ENCODE data around the gene SLC6A5.
A peak's percentile ranks its signal among the peaks of the same experiment; 100 is the strongest.

Gene SLC6A5

GRCh38 chr11:20640401-20640800, 41.0 kb downstream of the SLC6A5 start:
- H3K9me2 ChIP-seq (replicated peaks; ENCODE audit: insufficient read depth, low read length), result no peaks in the 10 kb centered on the region
- no peaks in the 10 kb centered on the region for H3K9me3 ChIP-seq (replicated peaks; ENCODE audit: insufficient read depth, low read length)
- TF ChIP-seq EZH2phosphoT487 (IDR thresholded peaks at IDR 0.05; ENCODE audit: low read length) (no peak), EZH2 (optimal IDR thresholded peaks at IDR 0.05; ENCODE audit: low read depth, low read length) (no peak)
- TF ChIP-seq, protein P1, sequence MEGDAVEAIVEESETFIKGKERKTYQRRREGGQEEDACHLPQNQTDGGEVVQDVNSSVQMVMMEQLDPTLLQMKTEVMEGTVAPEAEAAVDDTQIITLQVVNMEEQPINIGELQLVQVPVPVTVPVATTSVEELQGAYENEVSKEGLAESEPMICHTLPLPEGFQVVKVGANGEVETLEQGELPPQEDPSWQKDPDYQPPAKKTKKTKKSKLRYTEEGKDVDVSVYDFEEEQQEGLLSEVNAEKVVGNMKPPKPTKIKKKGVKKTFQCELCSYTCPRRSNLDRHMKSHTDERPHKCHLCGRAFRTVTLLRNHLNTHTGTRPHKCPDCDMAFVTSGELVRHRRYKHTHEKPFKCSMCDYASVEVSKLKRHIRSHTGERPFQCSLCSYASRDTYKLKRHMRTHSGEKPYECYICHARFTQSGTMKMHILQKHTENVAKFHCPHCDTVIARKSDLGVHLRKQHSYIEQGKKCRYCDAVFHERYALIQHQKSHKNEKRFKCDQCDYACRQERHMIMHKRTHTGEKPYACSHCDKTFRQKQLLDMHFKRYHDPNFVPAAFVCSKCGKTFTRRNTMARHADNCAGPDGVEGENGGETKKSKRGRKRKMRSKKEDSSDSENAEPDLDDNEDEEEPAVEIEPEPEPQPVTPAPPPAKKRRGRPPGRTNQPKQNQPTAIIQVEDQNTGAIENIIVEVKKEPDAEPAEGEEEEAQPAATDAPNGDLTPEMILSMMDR (IDR thresholded peaks at IDR 0.05; ENCODE audit: low read length), result no peak
- no peaks in the 10 kb centered on the region; the same call in 1 of the 2 replicates for H3F3A ChIP-seq (ENCODE audit: insufficient read depth, low read length)
- H4K20me1 ChIP-seq (ENCODE audit: insufficient read depth, low read length), result no peaks in the 10 kb centered on the region
- no peak overlapping the region for H2AFZ ChIP-seq (ENCODE audit: low read length)
- no peaks in the 10 kb centered on the region for H3K79me2 ChIP-seq (ENCODE audit: low read length)
- DNase-seq, result no peak
- H3K36me3 ChIP-seq (replicated peaks; ENCODE audit: insufficient read depth, low read length), result no peaks in the 10 kb centered on the region
- H3K27me3 ChIP-seq (replicated peaks; ENCODE audit: insufficient read depth, low read length), result no peaks in the 10 kb centered on the region
- peaks cover 13% of the 10 kb centered on the region; the same call in 1 of the 2 replicates for H3K4me1 ChIP-seq (ENCODE audit: low read length)
- no peak overlapping the region for H3K4me2 ChIP-seq (ENCODE audit: low read depth, low read length)
- no peak overlapping the region for H3K9ac ChIP-seq (ENCODE audit: low read length)
- no peak overlapping the region for H3K27ac ChIP-seq (ENCODE audit: low read length)
- H3K4me3 ChIP-seq (ENCODE audit: low read length), result no peak overlapping the region

DNA sequence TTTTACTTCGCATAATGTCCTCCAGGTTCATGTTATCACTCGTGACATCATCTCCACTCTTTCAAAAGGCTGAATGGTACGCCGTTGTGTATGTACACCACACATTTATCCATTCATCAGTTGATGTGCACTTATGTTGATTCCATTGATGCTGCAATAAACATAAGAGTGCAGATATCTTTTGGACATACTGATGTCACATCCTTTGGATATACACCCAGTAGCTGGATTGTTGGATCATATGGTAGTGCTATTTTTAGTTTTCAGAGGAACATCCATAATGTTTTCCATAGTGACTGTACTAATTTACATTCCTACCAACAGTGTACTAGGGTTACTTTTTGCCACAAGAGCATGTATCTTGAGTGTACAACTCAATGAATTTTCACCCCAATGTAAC, 45.0 kb downstream of the SLC6A5 start:
- TF ChIP-seq EZH2 (optimal IDR thresholded peaks at IDR 0.05; ENCODE audit: low read depth, low read length) (no peak), EZH2phosphoT487 (IDR thresholded peaks at IDR 0.05; ENCODE audit: low read length) (no peak)
- TF ChIP-seq, protein P1 (IDR thresholded peaks at IDR 0.05; ENCODE audit: low read length), result no peak
- DNase-seq, result no peak
- Histone ChIP-seq H3K4me2 (ENCODE audit: low read depth, low read length) (no peak overlapping the region), H3K36me3 (replicated peaks; ENCODE audit: insufficient read depth, low read length) (no peaks in the 10 kb centered on the region), H3K9ac (ENCODE audit: low read length) (no peak overlapping the region), H3K79me2 (ENCODE audit: low read length) (no peaks in the 10 kb centered on the region), H3F3A (ENCODE audit: insufficient read depth, low read length) (no peaks in the 10 kb centered on the region; the same call in 1 of the 2 replicates), H4K20me1 (ENCODE audit: insufficient read depth, low read length) (no peaks in the 10 kb centered on the region), H3K27me3 (replicated peaks; ENCODE audit: insufficient read depth, low read length) (no peaks in the 10 kb centered on the region), H3K4me3 (ENCODE audit: low read length) (no peak overlapping the region), H3K9me2 (replicated peaks; ENCODE audit: insufficient read depth, low read length) (no peaks in the 10 kb centered on the region), H3K4me1 (ENCODE audit: low read length) (peaks cover 13% of the 10 kb centered on the region; the same call in 1 of the 2 replicates), H2AFZ (ENCODE audit: low read length) (no peak overlapping the region), H3K27ac (ENCODE audit: low read length) (no peak overlapping the region), H3K9me3 (replicated peaks; ENCODE audit: insufficient read depth, low read length) (no peaks in the 10 kb centered on the region)

DNA sequence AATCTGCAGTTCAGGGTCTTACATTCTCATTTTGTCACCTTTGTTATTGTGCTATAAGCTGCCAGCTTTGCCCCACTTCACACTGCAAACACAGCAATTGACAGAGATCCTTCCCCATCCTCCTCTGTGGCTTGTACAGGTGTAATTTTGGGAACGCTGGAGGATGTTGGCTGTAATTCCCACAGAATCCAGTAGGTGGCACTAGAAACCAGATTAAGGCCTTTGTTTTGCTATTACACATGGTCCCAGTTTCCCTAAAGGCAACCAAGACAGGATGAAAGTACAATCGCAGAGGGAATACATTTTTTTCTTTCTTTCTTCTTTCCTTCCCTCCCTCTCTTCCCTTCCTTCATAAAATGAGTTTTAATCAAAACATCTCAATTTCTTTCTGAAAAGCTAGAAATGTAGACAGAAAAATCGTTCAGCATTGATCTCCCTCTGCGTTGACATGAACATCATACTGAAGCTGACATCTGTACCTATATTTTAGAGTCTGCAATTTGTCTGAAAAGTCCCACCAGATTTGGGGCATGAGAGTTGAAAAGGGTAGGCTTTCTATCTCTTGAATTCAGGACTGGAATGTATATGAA, 48.7 kb downstream of the SLC6A5 start:
- H3K9me3 ChIP-seq (replicated peaks; ENCODE audit: insufficient read depth, low read length), result no peaks in the 10 kb centered on the region
- H3F3A ChIP-seq (ENCODE audit: insufficient read depth, low read length), result no peaks in the 10 kb centered on the region
- H2AFZ ChIP-seq (ENCODE audit: low read length), result no peak overlapping the region
- H3K4me1 ChIP-seq (ENCODE audit: low read length), result no peaks in the 10 kb centered on the region
- no peak overlapping the region for H3K27ac ChIP-seq (ENCODE audit: low read length)
- TF ChIP-seq, protein P1 (IDR thresholded peaks at IDR 0.05; ENCODE audit: low read length), result peak; percentile 92
- TF ChIP-seq EZH2phosphoT487 (IDR thresholded peaks at IDR 0.05; ENCODE audit: low read length), result no peak
- no peak overlapping the region for H3K4me2 ChIP-seq (ENCODE audit: low read depth, low read length)
- no peak overlapping the region for H3K9ac ChIP-seq (ENCODE audit: low read length)
- no peaks in the 10 kb centered on the region for H3K79me2 ChIP-seq (ENCODE audit: low read length)
- no peaks in the 10 kb centered on the region for H3K36me3 ChIP-seq (replicated peaks; ENCODE audit: insufficient read depth, low read length)
- peak; percentile 48 for DNase-seq
- no peaks in the 10 kb centered on the region for H4K20me1 ChIP-seq (ENCODE audit: insufficient read depth, low read length)
- no peak overlapping the region for H3K4me3 ChIP-seq (ENCODE audit: low read length)
- H3K27me3 ChIP-seq (replicated peaks; ENCODE audit: insufficient read depth, low read length), result no peaks in the 10 kb centered on the region
- H3K9me2 ChIP-seq (replicated peaks; ENCODE audit: insufficient read depth, low read length), result no peaks in the 10 kb centered on the region
